ENCODE data around the gene SMC3.
A peak's percentile ranks its signal among the peaks of the same experiment; 100 is the strongest.
"Not testable (repeated sequence)": the region's sequence is repeated elsewhere in the genome, so short reads cannot be mapped to it uniquely, and the experiment has no call there.

The SMC3 gene

DNA sequence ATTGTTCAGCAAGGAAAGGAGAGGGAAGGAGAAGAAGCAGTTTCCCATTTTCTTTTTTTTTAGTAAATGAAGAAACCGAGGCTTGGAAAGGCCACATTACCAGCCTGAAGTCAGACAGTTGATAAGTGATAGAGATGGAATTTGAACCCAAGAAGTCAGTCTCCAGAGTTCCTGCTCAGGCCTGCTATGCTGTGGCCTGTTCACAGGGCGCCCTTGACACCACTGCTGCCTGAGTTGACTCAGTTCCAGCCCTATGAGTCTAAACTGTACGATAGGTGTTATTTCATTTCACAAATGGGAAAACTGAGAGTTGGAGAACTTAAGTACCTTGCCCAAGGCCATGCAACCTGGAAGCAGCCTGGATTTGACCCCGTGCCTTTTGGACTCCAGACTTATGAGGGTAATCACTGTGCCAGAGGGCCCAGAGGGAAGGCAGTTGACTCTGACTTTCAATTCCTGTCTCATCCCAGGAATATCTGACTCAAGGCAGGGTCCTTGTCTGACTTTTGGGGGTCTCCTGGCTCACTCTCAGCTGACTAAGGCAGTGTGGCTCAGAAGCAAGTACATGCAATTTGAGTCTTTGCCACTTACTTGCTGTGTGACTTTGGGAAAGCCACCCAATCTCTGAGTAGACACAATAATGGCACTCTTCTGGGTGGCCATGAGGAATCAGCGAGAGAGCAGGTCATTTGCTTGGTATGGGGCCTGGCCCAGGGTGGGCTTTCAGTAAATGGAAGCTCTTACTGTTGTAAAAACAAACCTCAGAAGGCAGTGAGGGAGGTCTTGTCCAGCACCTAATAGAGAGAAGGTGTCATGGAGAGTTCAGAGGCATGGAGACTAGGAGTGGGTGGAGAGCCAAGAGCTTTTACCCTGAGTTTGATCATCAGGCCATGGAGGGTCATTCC, 58.7 kb downstream of the SMC3 start:
- DNase-seq (ENCODE audit: low spot score): no peak

DNA sequence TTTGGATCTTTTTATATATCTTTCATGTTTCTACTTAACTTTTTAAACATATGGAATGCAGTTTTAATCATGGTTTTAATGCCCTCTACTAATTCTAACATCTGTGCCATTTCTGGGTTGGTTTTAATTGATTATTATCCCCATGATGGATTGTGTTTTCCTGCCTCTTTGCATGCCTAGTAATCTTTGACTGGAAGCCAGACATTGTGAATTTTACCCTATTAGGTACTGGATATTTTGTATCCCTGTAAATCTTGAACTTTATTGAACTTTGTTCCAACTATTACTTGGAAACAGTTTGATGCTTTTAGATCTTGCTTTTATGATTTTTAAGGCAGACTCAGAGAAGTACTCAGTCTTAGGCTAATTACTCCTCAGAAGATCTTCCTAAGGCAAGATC, 60.7 kb downstream of the SMC3 start:
- no peak for DNase-seq (ENCODE audit: low spot score)

DNA sequence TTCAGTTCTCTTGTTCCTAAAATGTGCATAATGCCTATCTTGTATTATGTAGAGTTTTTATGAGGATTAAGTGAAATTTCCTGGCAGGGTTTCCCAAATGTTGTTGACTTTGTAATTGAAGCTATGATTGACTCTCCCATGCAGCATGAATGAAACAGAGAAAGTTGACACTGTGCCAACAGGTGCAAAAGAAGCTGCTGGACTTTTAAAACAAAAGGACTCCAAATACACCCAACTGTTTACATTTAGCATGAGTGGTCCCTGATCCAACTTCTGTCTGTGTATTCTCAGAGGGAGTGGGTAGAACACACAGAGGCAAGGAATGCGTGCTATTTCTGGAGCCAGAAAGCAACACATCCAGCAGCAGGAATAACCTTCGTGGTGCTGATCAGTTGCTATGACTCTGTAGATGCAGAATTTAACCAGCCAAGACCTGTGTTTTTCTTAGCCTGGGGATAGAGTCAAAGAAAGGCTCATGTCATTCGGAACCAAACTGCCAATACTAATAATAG, 62.2 kb downstream of the SMC3 start:
- peak; percentile 55 for DNase-seq (ENCODE audit: low spot score)

DNA sequence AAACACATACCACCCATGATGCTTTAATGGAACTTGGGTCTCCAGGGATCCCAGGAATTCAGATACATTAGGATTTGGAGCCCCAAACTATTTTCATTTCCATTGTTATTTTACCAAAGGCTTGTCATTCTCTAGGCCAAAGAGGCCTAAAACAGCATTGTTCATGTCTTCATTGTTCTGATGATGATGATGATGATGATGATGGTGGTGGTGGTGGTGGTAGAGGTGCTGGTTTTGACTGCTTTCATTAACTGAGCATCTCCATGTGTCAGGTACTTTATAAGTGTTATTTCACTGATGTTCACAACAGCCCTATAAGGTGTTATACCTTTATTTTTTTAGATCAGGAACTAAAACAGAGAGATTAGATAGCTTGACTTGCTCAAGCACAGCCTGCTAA, 64.4 kb downstream of the SMC3 start:
- DNase-seq (ENCODE audit: low spot score): no peak

DNA sequence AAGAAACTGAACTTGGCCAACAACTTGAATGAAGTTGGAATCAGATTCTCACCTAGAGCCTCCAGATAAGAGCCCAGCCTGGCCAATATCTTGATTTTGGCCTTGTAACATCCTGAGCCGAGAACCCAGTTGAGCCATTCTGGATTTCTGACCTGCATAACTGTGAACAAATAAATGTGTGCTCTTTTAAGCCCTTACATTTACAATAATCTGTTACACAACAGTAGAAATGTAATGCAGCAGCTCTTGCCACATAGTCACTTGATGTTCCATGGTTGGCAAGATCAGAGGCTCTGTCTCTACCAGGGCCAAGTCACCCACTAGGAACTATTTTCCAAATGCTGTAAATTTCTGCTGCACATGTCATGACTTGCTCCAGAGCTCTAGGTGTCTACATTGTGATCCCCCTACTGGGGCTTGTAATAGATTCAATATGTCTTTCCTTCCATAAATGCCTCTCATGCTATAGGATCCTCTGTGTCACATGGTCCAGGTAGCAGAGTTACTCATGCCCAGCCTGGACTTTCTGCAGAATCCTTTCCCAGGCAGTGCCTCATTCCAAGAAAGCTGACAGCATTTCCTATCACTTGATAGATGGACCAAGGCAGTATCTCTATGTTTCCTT, 65.2 kb downstream of the SMC3 start:
- DNase-seq (ENCODE audit: low spot score): no peak

DNA sequence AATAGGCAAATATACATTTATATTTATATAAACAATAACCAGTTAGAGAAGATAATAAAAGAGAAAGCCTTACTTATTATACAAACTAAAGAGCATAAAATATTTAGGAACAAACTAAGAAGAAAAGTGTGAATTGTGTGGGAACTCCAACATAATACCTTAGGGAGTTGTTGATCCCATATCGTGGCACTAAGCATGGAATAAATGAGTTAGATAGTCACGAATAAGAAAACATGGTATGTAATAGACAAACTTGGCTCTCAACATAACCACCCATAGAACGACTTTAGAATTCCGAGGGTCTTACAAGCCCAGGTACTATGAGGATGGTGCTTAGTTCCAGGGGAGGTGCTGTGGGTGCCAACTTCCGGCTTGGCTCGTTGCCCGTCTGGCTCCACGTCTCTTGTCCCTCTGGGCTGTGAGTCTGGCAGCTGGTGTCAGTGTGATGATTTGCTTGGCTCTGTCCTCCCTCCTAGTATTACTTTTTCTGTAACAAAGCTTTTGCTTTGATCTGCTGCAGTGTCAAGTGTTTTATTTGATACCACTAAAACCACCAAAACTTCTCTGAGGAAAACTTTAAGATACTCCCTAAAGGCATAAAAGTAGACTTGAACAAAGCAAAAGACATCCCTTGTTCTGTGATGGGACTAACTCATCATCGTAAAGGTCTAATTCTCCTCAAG, 67.2 kb downstream of the SMC3 start:
- no peak for DNase-seq (ENCODE audit: low spot score)

DNA sequence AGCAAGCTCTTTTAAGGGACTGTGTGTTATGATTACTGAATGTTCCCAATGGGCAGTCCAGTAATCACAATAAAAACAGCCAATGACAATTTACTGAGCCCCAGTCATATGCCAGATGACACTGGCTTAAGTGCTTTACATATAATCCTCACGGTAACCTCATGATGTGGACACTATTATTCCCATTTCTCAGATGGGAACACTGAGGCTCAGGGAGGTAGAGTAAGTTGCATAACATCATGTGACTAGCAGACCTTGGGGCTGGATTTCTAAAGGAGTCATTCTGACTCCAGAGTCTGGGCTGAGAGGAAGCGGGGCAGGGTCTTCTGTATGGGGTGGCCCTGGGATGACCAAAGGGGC, 69.1 kb downstream of the SMC3 start:
- DNase-seq (ENCODE audit: low spot score): no peak

DNA sequence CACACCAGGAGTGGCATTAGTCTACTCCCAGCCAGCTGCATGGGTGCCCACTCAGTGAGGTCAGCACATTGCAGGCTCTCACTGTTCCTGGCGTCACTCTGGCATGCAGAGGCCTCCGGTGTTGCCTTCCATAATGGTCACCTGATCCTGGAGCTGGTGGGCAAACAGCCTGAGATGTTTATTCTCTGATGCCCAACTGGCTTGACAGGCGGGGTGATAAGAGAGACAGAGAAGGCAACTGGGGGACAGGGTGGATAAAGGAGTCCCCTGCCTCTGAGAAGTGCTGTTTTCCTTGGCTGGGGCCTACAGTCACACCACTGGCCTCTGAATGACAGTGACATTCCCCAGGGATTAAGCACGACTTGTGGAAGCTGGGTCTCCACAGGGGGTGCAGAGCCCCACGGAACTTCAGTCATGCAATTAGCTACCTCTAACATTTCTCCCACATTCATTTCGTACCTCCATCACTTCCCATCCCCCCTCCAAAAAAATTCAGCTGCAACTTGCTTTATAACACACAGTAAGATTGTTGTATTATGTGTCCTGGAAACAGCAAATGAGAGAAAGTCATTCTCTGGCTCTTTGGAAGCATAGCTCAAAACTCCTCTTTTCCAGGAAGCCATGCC, 69.5 kb downstream of the SMC3 start:
- DNase-seq (ENCODE audit: low spot score): no peak

DNA sequence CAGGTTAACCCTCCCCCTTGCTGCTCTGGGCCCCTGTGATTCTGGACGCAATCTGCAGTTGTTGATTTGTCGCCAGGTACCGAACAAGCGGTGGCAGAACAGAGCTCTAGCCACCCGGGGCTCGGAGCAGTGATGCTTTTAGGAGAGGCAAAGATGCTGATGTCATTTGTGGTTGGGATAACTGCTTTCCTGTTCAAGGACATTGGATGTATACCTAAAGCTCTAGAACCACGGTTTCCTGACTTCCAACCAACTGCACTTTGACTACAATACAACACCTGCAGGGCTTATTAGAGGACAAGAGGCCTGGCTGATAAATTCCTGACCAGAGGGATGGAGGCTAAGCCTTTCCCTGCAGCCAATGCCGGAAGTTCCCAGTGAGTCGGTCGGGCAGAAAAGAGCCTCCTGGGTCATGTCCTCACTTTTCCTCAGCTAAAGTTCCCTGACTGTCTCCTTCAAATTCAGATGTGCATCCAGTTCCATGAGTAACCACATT, 70.1 kb downstream of the SMC3 start:
- no peak for DNase-seq (ENCODE audit: low spot score)

DNA sequence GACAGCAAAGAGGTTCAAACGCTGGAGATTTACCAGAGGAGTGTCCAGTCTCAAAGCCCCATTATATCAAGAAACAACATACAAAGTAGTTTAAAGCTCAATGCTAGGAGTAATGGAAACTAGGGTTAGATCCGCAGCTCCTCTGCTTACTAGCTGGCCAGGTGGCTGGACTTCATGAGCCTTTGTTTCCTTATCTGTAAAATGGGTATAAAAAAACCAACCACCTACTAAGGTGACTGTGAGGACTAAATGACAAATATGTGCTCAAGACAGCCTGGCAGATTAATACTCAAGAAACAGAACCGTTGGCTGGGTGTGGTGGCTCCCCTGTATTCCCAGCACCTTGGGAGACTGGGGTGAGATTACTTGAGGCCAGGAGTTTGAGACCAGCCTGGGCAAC, 70.8 kb downstream of the SMC3 start:
- no peak for DNase-seq (ENCODE audit: low spot score)

DNA sequence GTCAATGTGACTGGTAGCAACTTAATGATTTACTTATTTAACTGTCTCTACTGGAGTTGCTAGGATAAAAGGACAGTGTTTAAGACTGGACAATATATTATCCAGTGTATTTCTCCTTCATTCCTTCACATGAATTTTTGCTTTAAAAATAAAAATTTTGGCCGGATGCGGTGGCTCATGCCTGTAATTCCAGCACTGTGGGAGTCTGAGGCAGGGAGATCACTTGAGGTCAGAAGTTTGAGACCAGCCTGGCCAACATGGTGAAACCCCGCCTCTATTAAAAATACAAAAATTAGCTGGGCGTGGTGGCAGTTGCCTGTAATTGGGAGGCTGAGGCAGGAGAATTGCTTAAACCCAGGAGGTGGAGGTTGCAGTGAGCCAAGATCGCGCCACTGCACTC, 71.6 kb downstream of the SMC3 start:
- not testable (repeated sequence) for DNase-seq (ENCODE audit: low spot score)

DNA sequence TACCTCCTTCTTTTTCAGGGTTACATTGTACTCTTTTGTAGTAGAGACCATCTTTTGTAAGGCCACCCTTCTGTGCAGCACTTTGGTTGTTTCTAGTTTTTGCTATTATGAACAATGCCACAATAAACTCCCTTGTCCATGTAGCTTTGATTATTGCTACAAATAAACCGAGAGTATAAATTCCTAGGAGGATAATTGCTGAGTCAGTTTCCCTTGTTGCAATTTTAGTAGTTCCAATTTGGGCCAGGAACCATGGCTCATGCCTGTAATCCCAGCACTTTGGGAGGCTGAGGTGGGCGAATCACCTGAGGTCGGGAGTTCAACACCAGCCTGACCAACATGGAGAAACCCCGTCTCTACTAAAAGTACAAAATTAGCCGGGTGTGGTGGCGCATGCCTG, 72.4 kb downstream of the SMC3 start:
- DNase-seq (ENCODE audit: low spot score): not testable (repeated sequence)

DNA sequence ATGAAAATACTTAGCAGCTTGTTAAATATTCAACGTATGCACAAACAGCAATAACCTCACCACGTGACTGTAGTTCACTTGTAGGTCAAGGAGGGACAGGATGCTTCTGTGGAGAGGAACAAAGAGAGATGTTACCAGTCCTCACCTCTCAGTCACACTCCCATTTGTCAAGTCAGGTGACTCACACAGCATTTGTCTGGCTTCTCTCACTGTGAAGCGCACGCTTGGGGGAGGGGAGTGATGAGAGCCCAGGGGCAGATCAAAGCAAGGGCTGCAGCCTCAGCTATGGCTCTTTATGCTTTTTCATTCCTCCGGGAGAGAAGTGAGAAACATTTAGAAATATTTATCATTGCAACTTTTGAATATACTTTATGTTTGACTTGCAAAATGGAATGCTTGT, 73.8 kb downstream of the SMC3 start:
- no peak for DNase-seq (ENCODE audit: low spot score)

DNA sequence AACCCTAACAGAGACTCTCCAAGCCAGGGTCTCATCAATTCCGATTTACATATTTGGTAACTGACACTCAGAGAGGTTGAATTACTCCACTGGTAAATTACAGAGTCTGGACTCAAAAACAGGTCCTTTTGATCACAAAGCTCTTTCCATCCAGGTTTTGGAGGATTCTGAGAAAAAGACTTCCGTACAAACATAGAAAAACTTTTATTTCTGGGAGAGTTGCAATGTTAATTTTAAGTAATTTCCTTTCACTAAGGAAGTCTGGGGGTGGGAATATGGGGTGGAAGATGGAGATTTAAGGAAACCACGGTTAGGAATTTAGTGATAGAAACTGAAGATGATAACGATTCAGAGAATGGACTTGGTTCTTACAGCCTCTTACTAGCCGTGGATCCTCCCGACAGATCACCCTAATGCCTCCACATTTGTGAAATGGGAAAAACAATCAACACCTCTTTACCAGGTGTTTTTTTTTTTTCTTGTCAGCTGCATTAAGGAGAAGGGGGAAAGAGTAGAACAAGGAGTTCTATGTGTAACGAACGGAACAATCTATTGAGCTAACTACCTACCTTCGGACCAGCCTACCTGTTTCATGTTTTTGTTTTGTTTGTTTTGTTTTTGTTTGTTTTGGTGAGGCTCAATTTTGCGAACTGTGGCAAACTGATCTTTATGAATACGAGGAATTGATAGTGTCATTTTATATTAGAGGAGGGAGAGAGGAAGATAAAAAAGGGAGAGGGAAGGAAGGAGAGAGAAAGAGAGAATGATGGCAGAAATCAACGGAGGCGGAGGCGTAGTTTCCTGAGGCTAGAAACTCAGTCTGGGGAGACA, 74.9 kb downstream of the SMC3 start:
- no peak for DNase-seq (ENCODE audit: low spot score)

DNA sequence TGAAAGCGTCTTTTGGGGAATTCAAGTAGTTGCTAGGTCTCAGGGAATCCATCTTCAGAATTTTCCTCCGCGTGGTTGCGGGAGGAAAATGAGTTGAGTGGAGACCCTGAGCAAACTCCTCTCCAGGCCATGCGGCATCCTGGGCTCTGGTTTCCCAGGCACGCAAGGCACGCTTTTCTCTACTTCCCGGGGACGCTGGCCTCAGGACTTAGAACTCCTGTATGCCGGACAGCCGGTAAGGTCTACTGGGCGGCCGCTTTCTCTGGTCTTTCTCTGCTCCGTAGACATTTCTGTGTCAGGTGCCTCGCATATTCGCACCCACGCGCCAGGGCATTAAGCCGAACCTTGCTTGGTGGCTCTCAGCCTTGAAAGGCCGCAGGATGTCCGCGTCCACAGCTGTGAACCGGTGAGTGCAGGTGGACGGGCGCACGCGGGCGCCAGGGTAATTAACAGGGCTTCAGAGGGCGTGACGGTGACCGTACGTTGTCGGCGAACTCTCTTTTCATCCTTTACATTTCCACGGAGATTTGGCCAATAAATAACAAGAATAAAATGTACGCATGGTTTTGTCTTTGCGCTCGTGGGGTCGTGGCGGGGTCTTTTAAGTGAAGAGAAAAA, 75.6 kb downstream of the SMC3 start:
- no peak for DNase-seq (ENCODE audit: low spot score)

DNA sequence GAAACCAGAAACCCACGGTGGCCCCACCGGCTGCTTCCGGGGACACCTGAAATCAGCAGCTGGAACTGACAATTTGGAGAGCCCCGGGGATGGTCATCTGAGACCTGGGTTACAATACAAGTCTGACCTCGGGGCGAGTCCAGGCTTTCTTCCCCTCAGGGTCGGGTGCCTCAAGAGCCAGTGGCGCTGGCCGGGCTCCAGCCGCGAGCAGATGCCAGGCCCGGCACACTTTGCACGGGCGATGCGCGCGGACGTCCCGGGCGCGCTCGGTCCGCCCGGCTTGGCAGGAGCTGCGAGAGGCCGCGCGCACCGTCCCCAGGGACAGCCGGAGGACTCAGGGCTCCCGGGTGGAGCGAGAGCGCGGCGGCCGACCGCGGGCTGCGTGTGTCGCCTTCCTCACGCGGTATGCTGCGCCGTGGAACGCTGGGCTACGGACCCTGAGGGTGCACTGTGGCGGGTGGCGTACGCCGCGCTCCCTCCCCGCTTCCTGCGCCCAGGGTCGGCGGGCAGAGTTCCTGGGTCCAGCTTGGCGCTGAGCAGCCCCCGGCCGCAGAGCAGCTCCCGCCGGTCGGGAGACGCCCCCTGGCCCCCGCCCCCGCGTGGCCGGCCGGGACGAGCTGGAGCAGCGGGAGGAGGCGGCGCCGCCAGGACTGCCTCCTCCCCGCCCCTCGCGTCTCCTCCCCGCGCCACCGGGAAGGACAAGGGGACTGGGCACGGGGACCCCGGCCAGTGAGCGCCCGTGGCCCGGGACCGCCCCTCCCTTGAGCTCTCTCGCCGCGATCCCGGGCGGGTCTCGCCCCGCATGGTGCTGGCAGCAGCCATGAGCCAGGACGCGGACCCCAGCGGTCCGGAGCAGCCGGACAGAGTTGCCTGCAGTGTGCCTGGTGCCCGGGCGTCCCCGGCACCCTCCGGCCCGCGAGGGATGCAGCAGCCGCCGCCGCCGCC, 76.4 kb downstream of the SMC3 start, which contains the start of gene RBM20:
Gene RBM20, plus strand, starts transcription at position 684 of the 945 bp plus-strand sequence. Its CDS starts 119 bp downstream, at position 803.
- no peak for DNase-seq (ENCODE audit: low spot score)

DNA sequence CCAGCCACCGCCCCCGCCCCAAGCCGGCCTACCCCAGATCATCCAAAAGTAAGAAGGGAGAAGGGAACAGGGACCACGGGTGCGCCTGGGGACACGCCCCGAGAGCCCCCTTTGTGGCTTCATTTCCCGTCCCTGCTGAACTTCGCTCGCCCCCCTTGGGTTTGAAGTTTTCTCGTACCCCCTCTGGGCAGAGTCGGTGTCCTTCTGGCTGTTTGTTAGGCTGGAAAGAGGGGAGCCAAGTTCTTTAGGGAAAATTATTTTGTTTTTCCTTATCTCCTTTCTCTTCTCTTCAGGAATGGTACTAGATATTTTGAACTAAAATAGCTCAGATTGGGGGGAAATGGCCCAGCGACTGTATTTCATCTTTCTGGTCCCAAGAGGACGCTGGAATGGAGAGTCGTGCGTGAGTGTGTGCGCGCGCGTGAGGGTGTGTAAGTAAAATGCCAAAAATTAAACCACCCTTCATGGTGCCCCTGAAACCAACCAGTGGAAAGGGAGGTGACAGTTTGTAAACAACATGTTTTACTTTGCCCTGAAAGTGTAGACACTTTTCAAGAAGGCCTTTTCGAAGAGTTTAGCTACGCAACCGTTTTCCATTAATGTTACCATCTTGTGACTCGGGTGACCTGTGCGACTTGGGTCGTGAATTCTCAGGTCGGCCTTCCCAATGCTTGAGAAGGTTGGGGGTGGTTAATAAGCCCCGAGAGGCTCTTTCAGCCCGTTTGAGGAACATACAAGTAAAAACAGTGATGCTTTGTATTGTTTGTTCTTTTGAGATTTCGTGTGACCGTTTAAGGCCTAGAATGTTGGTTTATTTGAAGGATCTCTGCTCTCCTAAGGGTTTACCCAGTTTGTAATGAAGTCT, 77.3 kb downstream of the SMC3 start:
- no peak for DNase-seq (ENCODE audit: low spot score)

DNA sequence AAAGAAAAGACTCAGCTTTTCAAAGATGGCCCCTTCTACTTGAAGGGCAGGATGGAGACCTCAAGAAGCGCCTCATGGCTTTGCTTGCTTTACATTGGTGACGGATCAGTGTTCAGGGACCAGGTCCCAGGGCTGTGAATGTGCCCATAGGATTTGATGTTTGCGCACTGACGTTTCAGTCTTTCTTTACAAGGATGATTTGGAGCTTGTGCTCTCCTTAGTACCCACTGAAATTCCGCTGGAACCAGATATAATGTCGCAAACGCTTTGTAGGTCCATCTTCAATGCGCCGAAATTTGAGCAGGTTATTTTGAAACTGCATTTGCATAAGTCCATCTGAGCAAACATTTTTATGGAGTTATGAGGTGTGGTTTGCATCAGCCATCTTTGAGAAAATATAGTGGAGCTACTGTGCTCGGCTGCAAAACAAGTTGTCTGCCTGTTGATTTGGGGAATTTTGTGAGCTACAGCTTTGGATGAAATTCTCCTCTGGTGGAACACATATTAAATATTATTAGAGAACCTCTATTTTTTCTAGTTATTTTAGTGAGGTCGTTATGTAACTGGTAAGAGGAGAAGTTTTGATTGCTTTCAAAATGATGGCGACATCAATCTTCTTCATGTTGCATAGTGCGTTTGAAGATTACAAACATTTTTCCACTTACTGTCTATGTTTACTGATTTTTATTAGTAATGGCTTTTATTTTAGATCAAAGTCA, 79.1 kb downstream of the SMC3 start:
- no peak for DNase-seq (ENCODE audit: low spot score)
